CD4-positive, CD25-positive, alpha-beta regulatory T cell (primary cell): ENCODE data around the gene ITGAD. TPM values are rescaled to one million over a fixed set of nuclear protein-coding genes. Genes with fewer than 3 reads are reported as not detected.

ENCODE experiments used
- ATAC-seq, 2 donors: fragments of 150-1000 bp; cut with Tn5 transposase; one replicate each; pipeline ENCODE4 v1.10.0; 2021; ENCODE audit warnings: low read depth in 2 of 2, moderate number of reproducible peaks in 2 of 2, moderate library complexity in 1 of 2
- DNase-seq, 3 donors: peaks; one replicate each; pipeline versions ENCODE4 v3.0.0 to v3.0.0-alpha.2; 2012 to 2022; ENCODE audit warnings: mixed read lengths in 1 of 3
- H3K27ac ChIP-seq: one replicate; pipeline ENCODE4 v1.7.0; 2013; ENCODE audit warnings: mild to moderate bottlenecking, low read length; ENCODE audit not compliant: insufficient read depth, poor library complexity, severe bottlenecking
- H3K27me3 ChIP-seq: one replicate; pipeline ENCODE4 v1.7.0; 2013; ENCODE audit warnings: low read length; ENCODE audit not compliant: control insufficient read depth, insufficient read depth
- H3K36me3 ChIP-seq: one replicate; pipeline ENCODE4 v1.7.0; 2013; ENCODE audit warnings: mild to moderate bottlenecking, low read length, moderate library complexity; ENCODE audit not compliant: control insufficient read depth, insufficient read depth
- H3K4me1 ChIP-seq: 2 replicates; pipeline ENCODE4 v1.7.0; 2013; ENCODE audit warnings: mild to moderate bottlenecking, low read length; ENCODE audit not compliant: insufficient read depth, control insufficient read depth, poor library complexity, severe bottlenecking
- H3K4me3 ChIP-seq: one replicate; pipeline ENCODE4 v1.7.0; 2013; ENCODE audit warnings: low read depth, mild to moderate bottlenecking, low read length, moderate library complexity
- H3K9me3 ChIP-seq, 2 experiments: 1 replicate in 1 of 2; 2 replicates in 1 of 2; pipeline ENCODE4 v1.7.0; 2013; ENCODE audit warnings: low read length in 2 of 2, mild to moderate bottlenecking in 1 of 2, moderate library complexity in 1 of 2; ENCODE audit not compliant: control insufficient read depth in 2 of 2
- H3K27ac Mint-ChIP-seq, 3 donors: one replicate each; pipeline ENCODE4 v1.8.0; 2020 to 2022; ENCODE audit warnings: mild to moderate bottlenecking in 3 of 3, mixed read lengths in 3 of 3, moderate library complexity in 2 of 3
- H3K27me3 Mint-ChIP-seq: one replicate; pipeline ENCODE4 v1.8.0; 2022; ENCODE audit warnings: mild to moderate bottlenecking, mixed read lengths
- H3K36me3 Mint-ChIP-seq: one replicate; pipeline ENCODE4 v1.8.0; 2020; ENCODE audit warnings: mixed read lengths
- H3K4me1 Mint-ChIP-seq, 4 donors: one replicate each; pipeline ENCODE4 v1.8.0; 2020 to 2022; ENCODE audit warnings: mixed read lengths in 4 of 4, mild to moderate bottlenecking in 1 of 4
- H3K4me3 Mint-ChIP-seq, 4 donors: one replicate each; pipeline ENCODE4 v1.8.0; 2020 to 2022; ENCODE audit warnings: mild to moderate bottlenecking in 4 of 4, mixed read lengths in 4 of 4, moderate library complexity in 3 of 4
- H3K9me3 Mint-ChIP-seq, 7 donors: one replicate each; pipeline ENCODE4 v1.8.0; 2020 to 2022; ENCODE audit warnings: mixed read lengths in 7 of 7, mild to moderate bottlenecking in 3 of 7, moderate library complexity in 2 of 7
- polyA plus RNA-seq, 4 donors: library from polyadenylated mRNA; unstranded; fragments of 300-500 nt; fragmentation: Illumina TruSeq; gene quantifications; one replicate each; pipeline ENCODE4 v1.2.3, GENCODE V29; 2021
- total RNA-seq: library from RNA; stranded (reverse); gene quantifications from one replicate; pipeline ENCODE4 v1.2.3, GENCODE V29; 2022

ITGAD gene
- total and polyA plus RNA-seq, 5 donors from 2014 or later: not detected

- Mint-ChIP-seq H3K4me1 (peaks cover 0 to 4% (median 1%) of the 10 kb centered on the region in 4 donors), H3K27ac (no peak overlapping the region), H3K36me3 (no peaks in the 10 kb centered on the region), H3K9me3 (peaks cover 0 to 2% (median 0%) of the 10 kb centered on the region in 7 donors), H3K27me3 (peaks cover 10% of the 10 kb centered on the region), H3K4me3 (peak overlapping the region in 1 of 4 donors; percentile 70)
- H3K27ac ChIP-seq: no peak overlapping the region
- H3K9me3 ChIP-seq: no peaks in the 10 kb centered on the region
- no peaks in the 10 kb centered on the region for H3K27me3 ChIP-seq
- DNase-seq (no peak), ATAC-seq (no peak)
- no peaks in the 10 kb centered on the region for H3K36me3 ChIP-seq
- no peak overlapping the region for H3K4me3 ChIP-seq
- H3K4me1 ChIP-seq: no peaks in the 10 kb centered on the region
Measured at GRCh38 chr16:31428638-31429247, 35.6 kb downstream of the ITGAD start.

DNA sequence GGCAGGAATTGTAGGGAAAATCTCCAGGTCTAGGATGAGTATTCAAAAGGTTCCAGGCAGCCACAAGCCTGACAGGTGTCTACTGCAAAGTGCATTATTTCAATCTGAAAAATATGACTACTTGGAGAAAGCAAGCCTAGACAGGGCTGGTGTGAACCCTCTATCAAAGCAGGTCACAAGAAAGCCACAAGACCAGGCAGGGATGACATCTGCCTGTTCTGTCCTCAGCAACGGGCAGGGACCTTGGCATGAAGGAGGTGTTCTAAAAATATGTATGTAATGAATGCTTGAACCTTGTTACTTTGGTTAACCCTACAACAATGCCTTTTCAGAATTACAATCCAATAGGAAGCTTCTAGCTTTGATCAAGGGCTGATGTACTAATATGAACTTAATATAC, 36.2 kb downstream of the ITGAD start:
- Histone ChIP-seq H3K9me3 (no peaks in the 10 kb centered on the region), H3K27ac (no peak overlapping the region), H3K4me3 (no peak overlapping the region), H3K36me3 (no peaks in the 10 kb centered on the region), H3K4me1 (no peaks in the 10 kb centered on the region), H3K27me3 (no peaks in the 10 kb centered on the region)
- H3K4me1 Mint-ChIP-seq: peaks cover 0 to 4% (median 1%) of the 10 kb centered on the region in 4 donors
- peaks cover 10% of the 10 kb centered on the region for H3K27me3 Mint-ChIP-seq
- ATAC-seq (no peak), DNase-seq (no peak)
- H3K36me3 Mint-ChIP-seq: no peaks in the 10 kb centered on the region
- peaks cover 0 to 2% (median 0%) of the 10 kb centered on the region in 7 donors for H3K9me3 Mint-ChIP-seq
- H3K27ac Mint-ChIP-seq: no peak overlapping the region
- H3K4me3 Mint-ChIP-seq: no peak overlapping the region

DNA sequence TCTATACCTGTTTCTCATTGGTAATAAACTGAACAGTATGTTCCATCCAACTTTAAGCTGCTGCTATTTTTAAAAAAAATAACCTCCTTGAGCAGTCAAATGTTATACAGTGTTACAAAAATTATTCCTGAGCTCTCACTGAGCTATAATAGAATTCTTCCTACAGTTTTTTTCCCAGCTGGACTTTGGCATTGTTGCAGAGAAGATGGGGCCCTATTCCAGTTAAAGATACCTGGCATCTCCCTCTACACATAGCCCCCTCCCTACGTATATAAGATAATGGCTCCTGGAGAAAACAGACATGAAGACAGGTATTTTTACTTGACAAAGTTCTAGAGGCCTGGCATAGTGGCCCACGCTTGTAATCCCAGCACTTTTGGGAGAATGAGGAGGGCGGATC, 36.7 kb downstream of the ITGAD start:
- H3K36me3 ChIP-seq: no peaks in the 10 kb centered on the region
- H3K4me3 Mint-ChIP-seq: no peak overlapping the region
- no peak overlapping the region for H3K4me3 ChIP-seq
- no peak overlapping the region for H3K27ac ChIP-seq
- H3K4me1 ChIP-seq: no peaks in the 10 kb centered on the region
- H3K4me1 Mint-ChIP-seq: peaks cover 0 to 4% (median 1%) of the 10 kb centered on the region in 4 donors
- H3K36me3 Mint-ChIP-seq: no peaks in the 10 kb centered on the region
- DNase-seq (no peak), ATAC-seq (no peak)
- no peaks in the 10 kb centered on the region for H3K9me3 ChIP-seq
- H3K9me3 Mint-ChIP-seq: peaks cover 0 to 2% (median 0%) of the 10 kb centered on the region in 7 donors
- H3K27me3 Mint-ChIP-seq: peaks cover 10% of the 10 kb centered on the region
- H3K27ac Mint-ChIP-seq: no peak overlapping the region
- H3K27me3 ChIP-seq: no peaks in the 10 kb centered on the region

DNA sequence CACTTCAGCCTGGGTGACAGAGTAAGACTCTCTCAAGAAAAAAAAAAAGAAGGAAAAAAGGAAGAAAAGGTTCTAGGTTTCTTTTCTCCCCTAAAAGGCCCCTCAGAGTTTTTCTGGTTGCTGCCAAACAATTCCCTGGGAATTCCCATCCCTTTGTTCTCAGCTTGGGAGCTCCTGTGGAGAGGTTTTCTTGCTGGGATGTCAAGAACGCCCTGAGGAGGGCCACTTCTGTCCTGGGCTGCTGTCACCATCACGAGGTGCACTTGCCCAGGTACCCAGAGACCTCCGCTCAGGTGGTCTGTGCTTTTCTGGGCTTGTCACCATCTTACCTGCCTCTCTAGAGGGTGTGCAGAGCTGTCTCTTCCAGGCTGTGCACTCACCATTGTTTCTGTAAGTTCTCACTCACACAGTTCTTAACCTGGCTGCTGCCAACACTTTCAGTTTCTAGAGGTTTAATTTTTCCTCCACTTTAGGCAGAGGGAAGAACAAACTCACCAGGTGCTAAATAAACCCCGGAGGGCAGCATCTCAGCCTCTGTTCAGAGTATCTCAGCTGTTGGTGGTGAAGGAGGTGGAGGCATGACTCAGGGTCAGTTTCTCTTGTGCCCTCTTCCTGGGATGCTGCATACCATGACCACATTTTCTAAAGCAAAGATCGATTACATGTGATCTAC, 37.4 kb downstream of the ITGAD start:
- Mint-ChIP-seq H3K9me3 (peaks cover 0 to 1% (median 0%) of the 10 kb centered on the region in 7 donors), H3K4me1 (peaks cover 0 to 4% (median 1%) of the 10 kb centered on the region in 4 donors), H3K4me3 (no peak overlapping the region), H3K27me3 (peaks cover 10% of the 10 kb centered on the region), H3K36me3 (no peaks in the 10 kb centered on the region), H3K27ac (peak overlapping the region in 1 of 3 donors; percentile 6)
- no peaks in the 10 kb centered on the region for H3K27me3 ChIP-seq
- ATAC-seq (no peak), DNase-seq (no peak)
- no peaks in the 10 kb centered on the region for H3K9me3 ChIP-seq
- H3K4me1 ChIP-seq: no peaks in the 10 kb centered on the region
- H3K36me3 ChIP-seq: no peaks in the 10 kb centered on the region
- no peak overlapping the region for H3K4me3 ChIP-seq
- H3K27ac ChIP-seq: no peak overlapping the region

DNA sequence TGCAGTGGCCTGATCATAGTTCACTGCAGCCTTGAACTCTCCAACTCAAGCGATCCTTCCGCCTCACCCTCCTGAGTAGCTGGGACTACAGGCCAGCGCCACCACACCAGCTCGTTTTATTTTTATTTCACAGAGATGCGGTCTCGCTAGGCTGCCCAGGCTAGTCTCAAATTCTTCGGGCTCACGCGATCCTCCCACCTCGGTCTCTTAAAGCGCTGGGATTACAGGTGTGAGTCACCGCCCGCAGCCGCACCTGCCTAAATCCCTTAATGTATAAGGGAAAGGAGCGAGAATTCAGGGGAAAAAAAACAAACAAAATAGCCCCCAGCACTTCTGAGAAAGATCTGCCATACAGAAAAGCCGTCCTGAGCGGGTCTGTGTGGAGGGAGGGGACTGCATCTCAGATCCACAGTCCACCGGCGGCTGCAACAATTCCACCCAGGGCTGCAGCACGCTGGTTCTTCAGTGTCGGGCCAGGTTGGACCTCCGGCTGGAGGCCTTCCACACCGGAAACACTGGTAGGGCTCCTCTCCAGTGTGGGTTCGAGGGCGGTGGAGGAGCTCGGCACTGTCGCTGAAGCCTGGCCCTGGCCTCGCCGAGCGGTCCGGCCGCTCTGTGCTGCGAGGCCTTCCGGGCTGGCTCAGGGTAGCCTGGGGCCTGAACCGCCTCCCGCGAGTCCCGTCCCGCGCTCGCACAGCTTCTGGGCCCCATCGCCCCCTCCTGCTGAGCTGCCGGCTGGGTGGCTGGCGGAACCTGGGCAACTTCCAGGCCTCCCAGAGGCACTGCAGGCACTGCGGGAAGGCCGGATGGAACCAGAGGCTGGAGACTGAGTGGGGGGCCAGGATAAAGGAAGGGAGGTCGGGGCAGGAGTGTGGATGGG, 42.4 kb downstream of the ITGAD start:
- peaks cover 0 to 2% (median 0%) of the 10 kb centered on the region in 4 donors for H3K4me1 Mint-ChIP-seq
- no peak overlapping the region for H3K4me3 Mint-ChIP-seq
- Histone ChIP-seq H3K36me3 (no peaks in the 10 kb centered on the region), H3K9me3 (no peaks in the 10 kb centered on the region), H3K27ac (no peak overlapping the region), H3K4me1 (no peaks in the 10 kb centered on the region), H3K4me3 (no peak overlapping the region), H3K27me3 (no peaks in the 10 kb centered on the region)
- H3K27ac Mint-ChIP-seq: no peak overlapping the region
- H3K9me3 Mint-ChIP-seq: no peaks in the 10 kb centered on the region
- H3K27me3 Mint-ChIP-seq: peaks cover 5% of the 10 kb centered on the region
- no peak for DNase-seq
- ATAC-seq: no peak
- no peaks in the 10 kb centered on the region for H3K36me3 Mint-ChIP-seq

- ATAC-seq (no peak), DNase-seq (no peak)
- Mint-ChIP-seq H3K4me1 (peaks cover 0 to 2% (median 0%) of the 10 kb centered on the region in 4 donors), H3K36me3 (no peaks in the 10 kb centered on the region), H3K27ac (no peak overlapping the region), H3K27me3 (peaks cover 5% of the 10 kb centered on the region), H3K9me3 (no peaks in the 10 kb centered on the region), H3K4me3 (no peak overlapping the region)
- Histone ChIP-seq H3K27ac (no peak overlapping the region), H3K36me3 (no peaks in the 10 kb centered on the region), H3K9me3 (no peaks in the 10 kb centered on the region), H3K27me3 (no peaks in the 10 kb centered on the region), H3K4me1 (no peaks in the 10 kb centered on the region), H3K4me3 (no peak overlapping the region)
Measured at GRCh38 chr16:31436221-31437045, 43.3 kb downstream of the ITGAD start.

DNA sequence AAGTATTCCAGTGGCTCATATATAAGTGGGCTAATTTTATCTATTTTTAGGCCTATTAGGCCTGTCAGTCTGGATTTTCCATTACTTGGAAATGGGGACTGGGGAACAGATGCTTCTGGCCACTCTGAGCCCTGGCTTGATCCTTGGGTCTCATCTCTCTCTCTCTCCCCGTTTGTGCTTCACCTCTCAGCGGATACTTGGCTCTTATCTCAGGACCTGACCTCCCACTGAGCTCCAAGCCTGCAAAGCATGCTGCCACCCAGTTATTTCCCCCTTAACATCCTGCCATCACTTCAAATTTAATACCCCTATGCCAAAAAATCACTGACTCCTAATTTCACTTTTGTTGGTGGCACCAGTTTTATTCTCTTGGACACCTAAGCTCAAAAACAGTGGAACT, 45.3 kb downstream of the ITGAD start:
- Histone ChIP-seq H3K27ac (no peak overlapping the region), H3K36me3 (no peaks in the 10 kb centered on the region), H3K4me3 (no peak overlapping the region), H3K4me1 (no peaks in the 10 kb centered on the region), H3K9me3 (no peaks in the 10 kb centered on the region), H3K27me3 (no peaks in the 10 kb centered on the region)
- Mint-ChIP-seq H3K36me3 (no peaks in the 10 kb centered on the region), H3K9me3 (no peaks in the 10 kb centered on the region), H3K4me1 (peaks cover 0 to 7% (median 2%) of the 10 kb centered on the region in 4 donors), H3K4me3 (no peak overlapping the region), H3K27me3 (peaks cover 6% of the 10 kb centered on the region), H3K27ac (no peak overlapping the region)
- DNase-seq: no peak
- no peak for ATAC-seq
